SH-SY5Y (cell line): ENCODE measurements around the gene ATG7.

ENCODE experiments used
- GATA2 ChIP-seq: IDR thresholded peaks from 2 replicates; pipeline ENCODE4 v1.6.1; 2011; ENCODE audit warnings: mild to moderate bottlenecking, low read depth, low read length
- GATA3 ChIP-seq: IDR thresholded peaks from 2 replicates; pipeline ENCODE4 v1.6.1; 2011; ENCODE audit warnings: low read depth, mild to moderate bottlenecking, low read length, moderate library complexity

GRCh38 chr3:11495948-11496557 lies 223.9 kb downstream of the ATG7 start:
- no peak for TF ChIP-seq GATA3
- no peak for TF ChIP-seq GATA2
